ENCODE measurements around the gene PPP2R3A.

Gene PPP2R3A

GRCh38 chr3:136048068-136048467 is 82.5 kb downstream of the PPP2R3A start:
- DNase-seq (ENCODE audit: low spot score): no peak
- no peaks in the 10 kb centered on the region for H3K27me3 ChIP-seq (ENCODE audit: control insufficient read depth in 3 of 3, insufficient read depth in 3 of 3, low read depth in 1 of 3, low read length in 3 of 3)
- H3K18ac ChIP-seq (ENCODE audit: low read length): no peak overlapping the region
- no CpG with 5 or more reads among the region's 7 CpGs for WGBS, 2 donors (ENCODE audit: extremely low coverage in 2 of 2, insufficient read length in 2 of 2, insufficient replicate concordance in 1 of 2)
- no peak overlapping the region for H3K23ac ChIP-seq (ENCODE audit: low read depth, low read length, poor library complexity)
- no peak overlapping the region for H3K27ac ChIP-seq (replicated peaks; ENCODE audit: low read length)
- no peak overlapping the region for H4K91ac ChIP-seq (ENCODE audit: low read depth, low read length, poor library complexity)
- H2AFZ ChIP-seq (ENCODE audit: low read length): no peak overlapping the region
- no peak overlapping the region for H3K4ac ChIP-seq (ENCODE audit: low read length)
- no peak overlapping the region for H2AK5ac ChIP-seq (ENCODE audit: low read depth, low read length)
- H4K8ac ChIP-seq (ENCODE audit: low read depth, low read length): no peak overlapping the region
- H3K4me1 ChIP-seq (ENCODE audit: control insufficient read depth in 2 of 2, insufficient read depth in 1 of 2, low read depth in 1 of 2, low read length in 2 of 2): no peaks in the 10 kb centered on the region
- H3K14ac ChIP-seq (ENCODE audit: low read length): no peak overlapping the region
- H3K4me2 ChIP-seq (ENCODE audit: insufficient read depth, low read length, poor library complexity, severe bottlenecking): no peak overlapping the region
- no peak overlapping the region for H3K4me3 ChIP-seq (ENCODE audit: low read length in 2 of 2)
- H2BK15ac ChIP-seq (ENCODE audit: low read length): no peak overlapping the region
- H3K9ac ChIP-seq (ENCODE audit: low read depth, low read length, poor library complexity): no peak overlapping the region
- no peak overlapping the region for H2BK120ac ChIP-seq (ENCODE audit: low read depth, low read length)
- no peaks in the 10 kb centered on the region for H3K9me3 ChIP-seq (replicated peaks in 1 of 2; ENCODE audit: control insufficient read depth in 2 of 2, insufficient read depth in 1 of 2, low read depth in 1 of 2, low read length in 2 of 2)
- peaks cover 13 to 40% of the 10 kb centered on the region in 2 donors for H3K36me3 ChIP-seq (replicated peaks in 1 of 2; ENCODE audit: control insufficient read depth in 2 of 2, insufficient read depth in 2 of 2, low read length in 2 of 2)
- H2BK5ac ChIP-seq (ENCODE audit: low read length): no peak overlapping the region
- H2BK12ac ChIP-seq (ENCODE audit: low read length): no peak overlapping the region
- no peaks in the 10 kb centered on the region for H3K79me1 ChIP-seq (ENCODE audit: low read depth, low read length)

GRCh38 chr3:136050250-136050649 is 84.7 kb downstream of the PPP2R3A start:
- Histone ChIP-seq H3K27ac (replicated peaks; ENCODE audit: low read length) (no peak overlapping the region), H2BK5ac (ENCODE audit: low read length) (no peak overlapping the region), H4K91ac (ENCODE audit: low read depth, low read length, poor library complexity) (no peak overlapping the region), H3K14ac (ENCODE audit: low read length) (no peak overlapping the region), H2BK15ac (ENCODE audit: low read length) (no peak overlapping the region), H3K36me3 (replicated peaks in 1 of 2; ENCODE audit: control insufficient read depth in 2 of 2, insufficient read depth in 2 of 2, low read length in 2 of 2) (peaks cover 7 to 29% of the 10 kb centered on the region in 2 donors), H3K4me2 (ENCODE audit: insufficient read depth, low read length, poor library complexity, severe bottlenecking) (no peak overlapping the region), H4K8ac (ENCODE audit: low read depth, low read length) (no peak overlapping the region), H3K18ac (ENCODE audit: low read length) (no peak overlapping the region), H2BK12ac (ENCODE audit: low read length) (no peak overlapping the region), H3K4ac (ENCODE audit: low read length) (no peak overlapping the region), H2BK120ac (ENCODE audit: low read depth, low read length) (no peak overlapping the region), H3K4me1 (ENCODE audit: control insufficient read depth in 2 of 2, insufficient read depth in 1 of 2, low read depth in 1 of 2, low read length in 2 of 2) (no peaks in the 10 kb centered on the region), H2AK5ac (ENCODE audit: low read depth, low read length) (no peak overlapping the region), H3K9ac (ENCODE audit: low read depth, low read length, poor library complexity) (no peak overlapping the region), H3K4me3 (ENCODE audit: low read length in 2 of 2) (no peak overlapping the region), H3K27me3 (ENCODE audit: control insufficient read depth in 3 of 3, insufficient read depth in 3 of 3, low read depth in 1 of 3, low read length in 3 of 3) (no peaks in the 10 kb centered on the region), H3K79me1 (ENCODE audit: low read depth, low read length) (no peaks in the 10 kb centered on the region), H3K9me3 (replicated peaks in 1 of 2; ENCODE audit: control insufficient read depth in 2 of 2, insufficient read depth in 1 of 2, low read depth in 1 of 2, low read length in 2 of 2) (no peaks in the 10 kb centered on the region), H2AFZ (ENCODE audit: low read length) (no peak overlapping the region), H3K23ac (ENCODE audit: low read depth, low read length, poor library complexity) (no peak overlapping the region)
- no peak for DNase-seq (ENCODE audit: low spot score)
- no CpG with 5 or more reads among the region's 6 CpGs for WGBS, 2 donors (ENCODE audit: extremely low coverage in 2 of 2, insufficient read length in 2 of 2, insufficient replicate concordance in 1 of 2)

GRCh38 chr3:136055491-136055890 is 90.0 kb downstream of the PPP2R3A start:
- Histone ChIP-seq H2BK12ac (ENCODE audit: low read length) (no peak overlapping the region), H3K27ac (replicated peaks; ENCODE audit: low read length) (no peak overlapping the region), H3K4me3 (ENCODE audit: low read length in 2 of 2) (no peak overlapping the region), H3K9ac (ENCODE audit: low read depth, low read length, poor library complexity) (no peak overlapping the region), H2BK5ac (ENCODE audit: low read length) (no peak overlapping the region), H3K27me3 (ENCODE audit: control insufficient read depth in 3 of 3, insufficient read depth in 3 of 3, low read depth in 1 of 3, low read length in 3 of 3) (no peaks in the 10 kb centered on the region), H2BK15ac (ENCODE audit: low read length) (no peak overlapping the region), H2AFZ (ENCODE audit: low read length) (no peak overlapping the region), H2BK120ac (ENCODE audit: low read depth, low read length) (no peak overlapping the region), H3K18ac (ENCODE audit: low read length) (no peak overlapping the region), H3K9me3 (replicated peaks in 1 of 2; ENCODE audit: control insufficient read depth in 2 of 2, insufficient read depth in 1 of 2, low read depth in 1 of 2, low read length in 2 of 2) (no peaks in the 10 kb centered on the region), H3K4me2 (ENCODE audit: insufficient read depth, low read length, poor library complexity, severe bottlenecking) (no peak overlapping the region), H3K79me1 (ENCODE audit: low read depth, low read length) (no peaks in the 10 kb centered on the region), H3K23ac (ENCODE audit: low read depth, low read length, poor library complexity) (no peak overlapping the region), H4K91ac (ENCODE audit: low read depth, low read length, poor library complexity) (no peak overlapping the region), H2AK5ac (ENCODE audit: low read depth, low read length) (no peak overlapping the region), H3K14ac (ENCODE audit: low read length) (no peak overlapping the region), H3K36me3 (replicated peaks in 1 of 2; ENCODE audit: control insufficient read depth in 2 of 2, insufficient read depth in 2 of 2, low read length in 2 of 2) (peaks cover 4 to 5% of the 10 kb centered on the region in 2 donors), H3K4ac (ENCODE audit: low read length) (no peak overlapping the region), H4K8ac (ENCODE audit: low read depth, low read length) (no peak overlapping the region), H3K4me1 (ENCODE audit: control insufficient read depth in 2 of 2, insufficient read depth in 1 of 2, low read depth in 1 of 2, low read length in 2 of 2) (no peaks in the 10 kb centered on the region)
- no peak for DNase-seq (ENCODE audit: low spot score)
- WGBS, 2 donors (ENCODE audit: extremely low coverage in 2 of 2, insufficient read length in 2 of 2, insufficient replicate concordance in 1 of 2): no CpG with 5 or more reads among the region's 4 CpGs

- Histone ChIP-seq H3K4me3 (ENCODE audit: low read length in 2 of 2) (no peak overlapping the region), H4K91ac (ENCODE audit: low read depth, low read length, poor library complexity) (no peak overlapping the region), H3K79me1 (ENCODE audit: low read depth, low read length) (no peaks in the 10 kb centered on the region), H2BK12ac (ENCODE audit: low read length) (no peak overlapping the region), H3K27me3 (ENCODE audit: control insufficient read depth in 3 of 3, insufficient read depth in 3 of 3, low read depth in 1 of 3, low read length in 3 of 3) (no peaks in the 10 kb centered on the region), H3K4me2 (ENCODE audit: insufficient read depth, low read length, poor library complexity, severe bottlenecking) (no peak overlapping the region), H3K14ac (ENCODE audit: low read length) (no peak overlapping the region), H3K18ac (ENCODE audit: low read length) (no peak overlapping the region), H2AFZ (ENCODE audit: low read length) (no peak overlapping the region), H3K36me3 (replicated peaks in 1 of 2; ENCODE audit: control insufficient read depth in 2 of 2, insufficient read depth in 2 of 2, low read length in 2 of 2) (peaks cover 4 to 8% of the 10 kb centered on the region in 2 donors), H3K23ac (ENCODE audit: low read depth, low read length, poor library complexity) (no peak overlapping the region), H3K9me3 (replicated peaks in 1 of 2; ENCODE audit: control insufficient read depth in 2 of 2, insufficient read depth in 1 of 2, low read depth in 1 of 2, low read length in 2 of 2) (peaks cover 1 to 2% of the 10 kb centered on the region in 2 donors), H2BK120ac (ENCODE audit: low read depth, low read length) (no peak overlapping the region), H3K9ac (ENCODE audit: low read depth, low read length, poor library complexity) (no peak overlapping the region), H4K8ac (ENCODE audit: low read depth, low read length) (no peak overlapping the region), H3K27ac (replicated peaks; ENCODE audit: low read length) (no peak overlapping the region), H2BK5ac (ENCODE audit: low read length) (no peak overlapping the region), H2BK15ac (ENCODE audit: low read length) (no peak overlapping the region), H3K4me1 (ENCODE audit: control insufficient read depth in 2 of 2, insufficient read depth in 1 of 2, low read depth in 1 of 2, low read length in 2 of 2) (peaks cover 0 to 3% of the 10 kb centered on the region in 2 donors), H2AK5ac (ENCODE audit: low read depth, low read length) (no peak overlapping the region), H3K4ac (ENCODE audit: low read length) (no peak overlapping the region)
- no CpG with 5 or more reads among the region's 2 CpGs for WGBS, 2 donors (ENCODE audit: extremely low coverage in 2 of 2, insufficient read length in 2 of 2, insufficient replicate concordance in 1 of 2)
- no peak for DNase-seq (ENCODE audit: low spot score)
Observed at GRCh38 chr3:136067211-136067610, 101.7 kb downstream of the PPP2R3A start.

All from neuronal stem cell (in vitro differentiated cells).